HL-60/S4 (cell line): ENCODE data around the gene TMEM232.

Experiments used
- in situ Hi-C: fragments of 300-500 bp; cut with MboI; formaldehyde crosslinking; loops from 2 replicates; pipeline ENCODE4 v1.14.3; 2022; ENCODE audit warnings: low sequenced_read_pairs

Gene TMEM232

GRCh38 chr5:110634475-110634874 is 92.0 kb downstream of the TMEM232 start:
- in situ Hi-C loops: no loop called here

DNA sequence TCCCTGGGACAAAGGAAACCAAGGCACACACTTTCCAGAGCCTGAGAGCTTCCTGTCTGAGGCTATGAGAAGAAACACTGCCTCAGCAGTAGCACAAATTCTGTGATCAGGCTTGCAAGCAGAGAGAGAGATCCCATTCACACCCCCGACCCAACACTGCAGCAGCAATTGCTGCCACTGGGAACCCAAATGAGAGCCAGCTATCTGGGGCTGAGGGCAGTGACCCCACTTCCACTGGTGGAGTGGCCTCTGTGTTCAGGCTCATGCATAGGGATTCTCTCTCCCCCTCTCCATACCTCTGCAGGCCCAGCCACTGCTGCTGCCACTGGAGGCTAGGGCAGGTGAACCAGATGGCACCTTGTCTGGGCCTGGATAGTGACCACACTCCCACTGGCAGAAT is 95.2 kb downstream of the TMEM232 start:
- in situ Hi-C loops: no loop called here

GRCh38 chr5:110630350-110630749 is 96.1 kb downstream of the TMEM232 start:
- in situ Hi-C loops: no loop called here

GRCh38 chr5:110625376-110625999 is 101.0 kb downstream of the TMEM232 start:
- in situ Hi-C loops: no loop called here

DNA sequence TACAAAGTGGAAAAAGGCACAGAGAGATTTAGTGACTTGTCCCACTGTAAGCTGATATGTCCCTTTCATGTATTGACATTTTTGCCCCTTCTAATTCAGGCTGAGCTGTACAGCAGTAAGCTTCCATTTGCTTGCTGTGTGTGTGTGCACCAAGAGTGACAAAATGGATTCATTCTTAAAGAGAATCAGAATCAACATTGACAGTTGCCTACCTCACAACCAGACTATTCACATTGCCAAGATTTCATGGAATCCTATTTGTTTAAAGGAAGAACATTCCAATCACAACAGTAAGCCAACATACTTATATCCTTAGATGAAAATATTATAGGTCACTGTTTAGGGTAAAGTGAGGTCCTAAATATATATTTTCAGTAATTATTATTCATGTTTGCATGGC is 102.6 kb downstream of the TMEM232 start:
- in situ Hi-C loops: no loop called here

DNA sequence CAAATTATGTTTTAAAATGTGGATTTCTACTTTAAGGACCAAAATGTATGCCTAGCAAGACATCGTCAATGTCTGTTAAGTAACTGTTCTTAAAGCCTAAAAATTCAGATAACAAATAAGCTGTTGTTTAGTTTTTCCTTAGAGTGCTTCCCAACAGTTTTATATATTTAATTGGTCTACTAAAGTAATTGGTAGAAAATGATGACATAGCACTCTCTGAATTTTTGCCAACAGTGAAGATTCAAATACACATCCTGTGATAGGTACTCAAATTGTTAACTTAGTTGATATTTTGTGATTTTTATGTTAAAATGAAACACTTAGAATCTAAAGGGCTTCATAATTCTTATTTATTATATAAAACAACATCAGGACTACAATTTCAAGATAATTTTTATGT is 107.5 kb downstream of the TMEM232 start:
- in situ Hi-C loops: no loop called here

GRCh38 chr5:110616009-110616408 is 110.5 kb downstream of the TMEM232 start:
- in situ Hi-C loops: no loop called here

DNA sequence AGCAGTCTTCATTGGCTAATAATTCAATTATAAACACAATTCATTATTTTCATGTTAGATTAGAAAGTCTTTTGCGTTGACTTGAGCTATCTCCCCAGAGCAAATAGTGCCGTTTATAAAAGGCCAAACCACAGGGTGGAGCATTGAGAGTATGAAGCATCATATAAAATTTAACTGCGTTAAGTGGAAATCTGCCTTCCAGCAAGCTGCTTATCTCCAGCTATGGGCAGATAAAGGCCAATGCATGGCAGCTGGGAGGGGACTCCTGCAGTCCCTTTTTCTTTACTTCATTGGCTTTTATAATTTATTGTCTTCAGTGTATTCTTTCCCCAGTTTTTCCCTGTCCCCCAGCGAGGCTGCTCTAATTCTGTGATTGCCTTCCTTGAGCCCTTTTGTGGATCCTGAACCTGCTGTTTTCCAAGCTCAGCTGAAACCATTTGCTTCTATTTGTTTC is 113.7 kb downstream of the TMEM232 start:
- in situ Hi-C loops: no loop called here

GRCh38 chr5:110611817-110612216 is 114.7 kb downstream of the TMEM232 start:
- in situ Hi-C loops: no loop called here

DNA sequence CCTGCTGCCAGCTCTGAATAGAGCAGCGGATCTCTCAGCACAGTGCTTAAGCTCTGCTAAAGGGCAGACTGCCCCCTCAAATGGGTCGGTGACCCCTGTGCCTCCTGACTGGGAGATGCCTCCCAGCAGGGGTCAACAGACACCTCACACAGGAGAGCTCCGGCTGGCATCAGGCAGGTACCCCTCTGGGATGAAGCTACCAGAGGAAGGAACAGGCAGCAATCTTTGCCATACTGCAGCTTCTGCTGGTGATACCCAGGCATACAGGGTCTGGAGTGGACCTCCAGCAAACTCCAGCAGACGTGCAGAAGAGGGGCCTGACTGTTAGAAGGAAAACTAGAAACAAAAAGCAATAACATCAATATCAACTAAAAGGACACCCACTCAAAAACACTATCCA is 131.6 kb downstream of the TMEM232 start:
- in situ Hi-C loops: no loop called here

DNA sequence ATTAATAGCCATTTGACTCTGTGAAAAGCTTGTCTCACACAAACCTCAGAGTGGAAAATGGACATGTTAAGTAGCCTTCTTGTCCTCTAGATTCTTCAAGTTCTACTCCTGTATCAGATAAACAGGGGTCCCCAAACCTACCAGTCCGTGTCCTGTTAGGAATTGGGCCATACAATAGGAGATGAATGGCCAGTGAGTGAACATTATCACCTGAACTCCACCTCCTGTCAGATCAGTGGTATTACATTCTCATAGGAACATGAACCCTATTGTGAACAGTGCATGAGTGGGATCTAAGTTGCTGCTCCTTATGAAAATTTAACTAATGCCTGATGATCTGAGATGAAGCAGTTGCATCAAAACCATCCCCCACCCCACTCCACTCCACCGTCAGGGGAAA is 136.3 kb downstream of the TMEM232 start:
- in situ Hi-C loops: no loop called here

GRCh38 chr5:110588286-110588980 is 138.0 kb downstream of the TMEM232 start:
- in situ Hi-C loops: no loop called here

DNA sequence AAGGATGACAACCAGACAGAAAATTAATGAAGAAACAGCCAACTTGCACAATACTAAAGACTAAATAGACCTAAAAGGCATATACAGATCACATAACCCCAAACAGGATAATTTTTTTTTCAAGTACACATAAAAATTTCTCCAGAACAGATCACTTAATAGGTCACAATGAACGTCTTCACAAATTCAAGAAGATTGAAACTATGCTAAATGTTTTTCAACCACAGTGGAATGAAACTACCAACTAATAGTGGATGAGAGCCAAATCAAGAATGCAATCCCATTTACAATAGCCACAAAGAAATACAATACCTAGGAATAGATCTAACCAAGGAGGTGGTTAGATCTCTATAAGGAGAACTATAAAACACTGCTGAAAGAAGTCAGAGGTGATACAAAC is 145.8 kb downstream of the TMEM232 start:
- in situ Hi-C loops: no loop called here

GRCh38 chr5:110572729-110573128 is 153.7 kb downstream of the TMEM232 start:
- in situ Hi-C loops: no loop called here

DNA sequence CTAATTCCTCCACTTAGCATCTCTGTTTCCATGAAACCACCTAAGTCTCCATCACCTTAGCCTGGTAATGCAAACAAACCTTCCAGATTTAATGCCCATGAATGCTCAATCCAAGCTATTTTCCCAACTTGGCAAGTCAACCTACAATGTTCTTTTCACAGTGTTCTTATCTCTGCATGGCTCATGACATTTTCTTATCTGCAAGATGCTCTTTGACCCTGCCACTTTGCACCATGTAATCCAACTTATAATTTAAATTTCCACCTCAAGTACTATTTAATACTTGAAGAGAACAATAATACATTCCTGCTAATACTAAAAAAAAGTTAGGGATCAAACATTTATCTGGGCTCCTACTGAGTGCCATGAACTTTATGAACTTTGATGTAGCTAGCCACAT is 164.3 kb downstream of the TMEM232 start:
- in situ Hi-C loops: no loop called here

GRCh38 chr5:110561510-110561909 is 165.0 kb downstream of the TMEM232 start:
- in situ Hi-C loops: no loop called here

DNA sequence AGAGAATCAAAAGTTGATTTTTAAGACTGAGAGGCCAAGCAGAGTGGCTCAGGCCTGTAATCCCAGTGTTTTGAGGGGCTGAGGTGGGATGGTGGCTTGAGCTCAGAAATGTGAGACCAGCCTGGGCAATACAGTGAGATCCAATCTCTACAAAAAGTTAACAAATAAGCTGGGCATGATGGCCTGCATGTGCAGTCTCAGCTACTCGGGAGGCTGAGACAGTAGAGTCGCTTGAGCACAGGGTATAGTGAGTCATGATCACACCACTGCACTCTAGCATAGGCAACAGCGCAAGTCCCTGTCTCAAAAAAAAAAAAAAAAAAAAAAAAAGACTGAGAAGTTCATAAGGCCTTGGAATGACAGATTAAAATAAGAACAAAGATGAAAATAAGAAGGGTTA is 177.2 kb downstream of the TMEM232 start:
- in situ Hi-C loops: no loop called here

DNA sequence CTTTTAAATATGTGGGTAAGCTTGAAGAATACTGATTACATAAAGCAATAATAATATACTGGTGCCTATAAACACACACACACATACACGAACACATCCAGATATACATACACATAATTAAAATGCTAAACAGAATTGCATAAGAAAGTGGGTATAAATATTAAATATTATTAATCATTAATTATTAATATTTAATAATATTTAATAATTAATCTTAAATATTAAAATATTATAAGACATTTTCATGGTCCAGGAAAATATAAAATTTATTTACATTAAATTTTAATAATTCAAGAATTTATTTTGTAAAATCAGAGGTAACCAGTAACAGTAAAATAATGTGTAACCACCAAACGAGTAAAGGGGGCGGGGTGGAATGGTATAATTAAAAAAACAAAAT is 178.3 kb downstream of the TMEM232 start:
- in situ Hi-C loops: no loop called here

DNA sequence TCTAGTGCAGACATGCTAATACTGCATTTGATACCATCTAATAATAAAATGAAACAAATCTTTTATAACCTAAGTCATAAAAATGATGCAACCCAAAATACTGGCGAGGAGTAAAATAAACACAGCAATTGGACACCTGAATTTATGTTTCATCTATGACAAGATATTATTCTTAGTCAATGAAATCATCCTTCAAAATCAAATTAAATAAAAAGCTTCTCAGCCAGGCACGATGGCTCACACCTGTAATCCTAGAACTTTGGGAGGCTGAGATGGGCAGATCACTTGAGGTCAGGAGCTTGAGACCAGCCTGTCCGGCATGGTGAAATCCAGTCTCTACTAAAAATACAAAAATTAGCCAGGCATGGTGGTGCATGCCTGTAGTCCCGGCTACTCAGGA is 179.0 kb downstream of the TMEM232 start:
- in situ Hi-C loops: no loop called here

GRCh38 chr5:110545716-110546115 is 180.8 kb downstream of the TMEM232 start:
- in situ Hi-C loops: no loop called here

- in situ Hi-C loops: no loop called here
Observed at GRCh38 chr5:110544603-110545002, 181.9 kb downstream of the TMEM232 start.

DNA sequence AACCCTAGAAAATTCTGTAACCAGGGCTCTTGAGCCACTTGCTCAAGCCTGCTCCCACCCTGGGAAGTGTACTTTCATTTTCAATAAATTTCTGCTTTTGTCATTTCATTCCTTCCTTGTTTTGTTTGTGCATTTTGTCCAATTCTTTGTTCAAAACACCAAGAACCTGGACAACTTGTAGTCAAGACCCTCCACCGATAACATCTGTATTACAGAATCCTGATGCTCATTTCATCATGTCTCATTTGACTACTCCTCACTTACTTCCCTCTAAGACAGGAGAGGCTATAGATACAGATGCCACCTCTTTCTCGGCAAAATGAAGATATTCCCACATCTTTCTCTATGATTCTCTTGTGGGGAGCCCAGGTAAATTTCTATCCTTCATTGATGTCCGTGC is 183.5 kb downstream of the TMEM232 start:
- in situ Hi-C loops: no loop called here
